Measurements from ENCODE around the gene SLC27A4.

- TF ChIP-seq POLR2A (IDR thresholded peaks at IDR 0.05; ENCODE audit: low read depth, low read length) (no peak), SPI1 (IDR thresholded peaks at IDR 0.05; ENCODE audit: low read depth, low read length) (no peak)
Observed at GRCh38 chr9:128316421-128316820, 23.9 kb upstream of the SLC27A4 start.
